Measurements from ENCODE around the gene TTF1. TPM values are rescaled to one million over a fixed set of nuclear protein-coding genes. Genes with fewer than 3 reads are reported as not detected.
A peak's percentile ranks its signal among the peaks of the same experiment; 100 is the strongest.

The TTF1 gene
- total and polyA plus RNA-seq, 2 of the 13 experiments (the other 11 are each of a cell fraction or from before 2014, with no cell fraction given), result 3.4 to 9.8 TPM

GRCh38 chr9:132406554-132407122 lies at the start of gene TTF1 (continued):
- TF ChIP-seq, protein P1, sequence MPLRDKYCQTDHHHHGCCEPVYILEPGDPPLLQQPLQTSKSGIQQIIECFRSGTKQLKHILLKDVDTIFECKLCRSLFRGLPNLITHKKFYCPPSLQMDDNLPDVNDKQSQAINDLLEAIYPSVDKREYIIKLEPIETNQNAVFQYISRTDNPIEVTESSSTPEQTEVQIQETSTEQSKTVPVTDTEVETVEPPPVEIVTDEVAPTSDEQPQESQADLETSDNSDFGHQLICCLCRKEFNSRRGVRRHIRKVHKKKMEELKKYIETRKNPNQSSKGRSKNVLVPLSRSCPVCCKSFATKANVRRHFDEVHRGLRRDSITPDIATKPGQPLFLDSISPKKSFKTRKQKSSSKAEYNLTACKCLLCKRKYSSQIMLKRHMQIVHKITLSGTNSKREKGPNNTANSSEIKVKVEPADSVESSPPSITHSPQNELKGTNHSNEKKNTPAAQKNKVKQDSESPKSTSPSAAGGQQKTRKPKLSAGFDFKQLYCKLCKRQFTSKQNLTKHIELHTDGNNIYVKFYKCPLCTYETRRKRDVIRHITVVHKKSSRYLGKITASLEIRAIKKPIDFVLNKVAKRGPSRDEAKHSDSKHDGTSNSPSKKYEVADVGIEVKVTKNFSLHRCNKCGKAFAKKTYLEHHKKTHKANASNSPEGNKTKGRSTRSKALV (CRISPR knock-in tag; IDR thresholded peaks at IDR 0.05), result no peak
- no peak for TF ChIP-seq PRMT3 (CRISPR knock-in tag; IDR thresholded peaks at IDR 0.05; ENCODE audit: borderline replicate concordance, low read depth)
- TF ChIP-seq YEATS2 (CRISPR knock-in tag; IDR thresholded peaks at IDR 0.05; ENCODE audit: borderline replicate concordance), result peak; percentile 82
- TF ChIP-seq ZNF292 (CRISPR knock-in tag; IDR thresholded peaks at IDR 0.05; ENCODE audit: borderline replicate concordance, low read depth), result no peak
- no peak for TF ChIP-seq ZFP41 (CRISPR knock-in tag; IDR thresholded peaks at IDR 0.05; ENCODE audit: borderline replicate concordance)
- TF ChIP-seq ZBTB1 (CRISPR knock-in tag; IDR thresholded peaks at IDR 0.05; ENCODE audit: borderline replicate concordance), result no peak
- no peak for TF ChIP-seq FOXK2 (IDR thresholded peaks at IDR 0.05)
- TF ChIP-seq FOSL1 (CRISPR knock-in tag; IDR thresholded peaks at IDR 0.05; ENCODE audit: borderline replicate concordance), result no peak
- TF ChIP-seq ZNF616 (CRISPR knock-in tag; IDR thresholded peaks at IDR 0.05; ENCODE audit: low read depth), result no peak
- 0 out of 2 replicates have a peak, but pooled peaks have one; percentile 25 for TF ChIP-seq ZNF224 (CRISPR knock-in tag; IDR thresholded peaks at IDR 0.05)
- no peak for TF ChIP-seq MEIS1 (CRISPR knock-in tag; IDR thresholded peaks at IDR 0.05; ENCODE audit: borderline replicate concordance)
- TF ChIP-seq, protein P2, sequence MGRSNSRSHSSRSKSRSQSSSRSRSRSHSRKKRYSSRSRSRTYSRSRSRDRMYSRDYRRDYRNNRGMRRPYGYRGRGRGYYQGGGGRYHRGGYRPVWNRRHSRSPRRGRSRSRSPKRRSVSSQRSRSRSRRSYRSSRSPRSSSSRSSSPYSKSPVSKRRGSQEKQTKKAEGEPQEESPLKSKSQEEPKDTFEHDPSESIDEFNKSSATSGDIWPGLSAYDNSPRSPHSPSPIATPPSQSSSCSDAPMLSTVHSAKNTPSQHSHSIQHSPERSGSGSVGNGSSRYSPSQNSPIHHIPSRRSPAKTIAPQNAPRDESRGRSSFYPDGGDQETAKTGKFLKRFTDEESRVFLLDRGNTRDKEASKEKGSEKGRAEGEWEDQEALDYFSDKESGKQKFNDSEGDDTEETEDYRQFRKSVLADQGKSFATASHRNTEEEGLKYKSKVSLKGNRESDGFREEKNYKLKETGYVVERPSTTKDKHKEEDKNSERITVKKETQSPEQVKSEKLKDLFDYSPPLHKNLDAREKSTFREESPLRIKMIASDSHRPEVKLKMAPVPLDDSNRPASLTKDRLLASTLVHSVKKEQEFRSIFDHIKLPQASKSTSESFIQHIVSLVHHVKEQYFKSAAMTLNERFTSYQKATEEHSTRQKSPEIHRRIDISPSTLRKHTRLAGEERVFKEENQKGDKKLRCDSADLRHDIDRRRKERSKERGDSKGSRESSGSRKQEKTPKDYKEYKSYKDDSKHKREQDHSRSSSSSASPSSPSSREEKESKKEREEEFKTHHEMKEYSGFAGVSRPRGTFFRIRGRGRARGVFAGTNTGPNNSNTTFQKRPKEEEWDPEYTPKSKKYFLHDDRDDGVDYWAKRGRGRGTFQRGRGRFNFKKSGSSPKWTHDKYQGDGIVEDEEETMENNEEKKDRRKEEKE (IDR thresholded peaks at IDR 0.05), result no peak
- TF ChIP-seq, protein P3, sequence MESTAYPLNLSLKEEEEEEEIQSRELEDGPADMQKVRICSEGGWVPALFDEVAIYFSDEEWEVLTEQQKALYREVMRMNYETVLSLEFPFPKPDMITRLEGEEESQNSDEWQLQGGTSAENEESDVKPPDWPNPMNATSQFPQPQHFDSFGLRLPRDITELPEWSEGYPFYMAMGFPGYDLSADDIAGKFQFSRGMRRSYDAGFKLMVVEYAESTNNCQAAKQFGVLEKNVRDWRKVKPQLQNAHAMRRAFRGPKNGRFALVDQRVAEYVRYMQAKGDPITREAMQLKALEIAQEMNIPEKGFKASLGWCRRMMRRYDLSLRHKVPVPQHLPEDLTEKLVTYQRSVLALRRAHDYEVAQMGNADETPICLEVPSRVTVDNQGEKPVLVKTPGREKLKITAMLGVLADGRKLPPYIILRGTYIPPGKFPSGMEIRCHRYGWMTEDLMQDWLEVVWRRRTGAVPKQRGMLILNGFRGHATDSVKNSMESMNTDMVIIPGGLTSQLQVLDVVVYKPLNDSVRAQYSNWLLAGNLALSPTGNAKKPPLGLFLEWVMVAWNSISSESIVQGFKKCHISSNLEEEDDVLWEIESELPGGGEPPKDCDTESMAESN (CRISPR knock-in tag; conservative IDR thresholded peaks at IDR 0.05), result 0 out of 2 replicates have a peak, but pooled peaks have one; percentile 60
- no peak for TF ChIP-seq ZNF510 (CRISPR knock-in tag; IDR thresholded peaks at IDR 0.05; ENCODE audit: low read depth)
- TF ChIP-seq ZNF124 (CRISPR knock-in tag; IDR thresholded peaks at IDR 0.05), result no peak
- no peak for TF ChIP-seq CREB3 (CRISPR knock-in tag; IDR thresholded peaks at IDR 0.05)
- TF ChIP-seq HCFC1 (IDR thresholded peaks at IDR 0.05; ENCODE audit: low read depth, low read length), result peak; percentile 57
- TF ChIP-seq, protein P4, sequence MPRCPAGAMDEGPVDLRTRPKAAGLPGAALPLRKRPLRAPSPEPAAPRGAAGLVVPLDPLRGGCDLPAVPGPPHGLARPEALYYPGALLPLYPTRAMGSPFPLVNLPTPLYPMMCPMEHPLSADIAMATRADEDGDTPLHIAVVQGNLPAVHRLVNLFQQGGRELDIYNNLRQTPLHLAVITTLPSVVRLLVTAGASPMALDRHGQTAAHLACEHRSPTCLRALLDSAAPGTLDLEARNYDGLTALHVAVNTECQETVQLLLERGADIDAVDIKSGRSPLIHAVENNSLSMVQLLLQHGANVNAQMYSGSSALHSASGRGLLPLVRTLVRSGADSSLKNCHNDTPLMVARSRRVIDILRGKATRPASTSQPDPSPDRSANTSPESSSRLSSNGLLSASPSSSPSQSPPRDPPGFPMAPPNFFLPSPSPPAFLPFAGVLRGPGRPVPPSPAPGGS (CRISPR knock-in tag; IDR thresholded peaks at IDR 0.05), result no peak
- TF ChIP-seq ZNF670 (CRISPR knock-in tag; IDR thresholded peaks at IDR 0.05; ENCODE audit: borderline replicate concordance), result no peak
- TF ChIP-seq POLR2G (IDR thresholded peaks at IDR 0.05; ENCODE audit: low read depth, low read length), result peak; percentile 80
- no peak for TF ChIP-seq ZNF558 (CRISPR knock-in tag; IDR thresholded peaks at IDR 0.05; ENCODE audit: borderline replicate concordance)
- TF ChIP-seq AHR (CRISPR knock-in tag; IDR thresholded peaks at IDR 0.05), result no peak

Data from HepG2 (cell line).